Measurements from ENCODE around the gene TAF15. TPM values are rescaled to one million over a fixed set of nuclear protein-coding genes. Genes with fewer than 3 reads are reported as not detected.

The TAF15 gene
- total and polyA plus RNA-seq, 10 of the 15 experiments (the other 5 are each of a cell fraction or from before 2014, with no cell fraction given) = 9.5 to 259 (median 40.4) TPM

- TF ChIP-seq POLR2AphosphoS5 (IDR thresholded peaks at IDR 0.05; ENCODE audit: low read length) (peak; percentile 98), ATF2 (IDR thresholded peaks at IDR 0.05; ENCODE audit: low read length) (peak; percentile 93), LARP7 (IDR thresholded peaks at IDR 0.05) (0 out of 2 replicates have a peak, but pooled peaks have one; percentile 23), PML (IDR thresholded peaks at IDR 0.05; ENCODE audit: low read length) (peak; percentile 94; the same call in 1 of the 2 replicates), ATF3 (IDR thresholded peaks at IDR 0.05; ENCODE audit: borderline replicate concordance, extremely low read depth, low read depth, low read length) (no peak), RAD51 (IDR thresholded peaks at IDR 0.05) (peak; percentile 62), CHD1 (IDR thresholded peaks at IDR 0.05; ENCODE audit: low read depth, low read length) (0 out of 2 replicates have a peak, but pooled peaks have one; percentile 38), FOXK2 (IDR thresholded peaks at IDR 0.05) (no peak), NBN (IDR thresholded peaks at IDR 0.05) (peak; percentile 88), HDAC2 (IDR thresholded peaks at IDR 0.05) (no peak), SRF (IDR thresholded peaks at IDR 0.05; ENCODE audit: low read depth in 2 of 2, low read length in 2 of 2) (peak in 1 of 2 experiments; percentile 4; a peak in 1 of 4 replicates), IKZF1 (conservative IDR thresholded peaks at IDR 0.05) (peak; percentile 87), EED (IDR thresholded peaks at IDR 0.05; ENCODE audit: low read depth) (peak; percentile 79), ETV6 (conservative IDR thresholded peaks at IDR 0.05 in 1 of 2, IDR thresholded peaks at IDR 0.05 in 1 of 2; ENCODE audit: borderline replicate concordance in 1 of 2, low read depth in 1 of 2) (peak in 1 of 2 experiments; percentile 98; a peak in 2 of 4 replicates), NFIC (IDR thresholded peaks at IDR 0.05; ENCODE audit: low read depth, low read length) (peak; percentile 84), DPF2 (IDR thresholded peaks at IDR 0.05) (peak; percentile 59; the same call in 1 of the 2 replicates), SKIL (IDR thresholded peaks at IDR 0.05; ENCODE audit: low read depth, poor library complexity, severe bottlenecking) (peak; percentile 78), BRCA1 (IDR thresholded peaks at IDR 0.05; ENCODE audit: low read depth, low read length) (no peak), POLR2AphosphoS2 (IDR thresholded peaks at IDR 0.05; ENCODE audit: low read depth, low read length) (peak; percentile 77; the same call in 1 of the 2 replicates), CHD2 (IDR thresholded peaks at IDR 0.05; ENCODE audit: borderline replicate concordance, low read depth, low read length) (0 out of 2 replicates have a peak, but pooled peaks have one; percentile 30), FOXM1 (IDR thresholded peaks at IDR 0.05; ENCODE audit: low read depth, low read length) (peak; percentile 41; the same call in 1 of the 2 replicates)
- TF ChIP-seq, protein P1, sequence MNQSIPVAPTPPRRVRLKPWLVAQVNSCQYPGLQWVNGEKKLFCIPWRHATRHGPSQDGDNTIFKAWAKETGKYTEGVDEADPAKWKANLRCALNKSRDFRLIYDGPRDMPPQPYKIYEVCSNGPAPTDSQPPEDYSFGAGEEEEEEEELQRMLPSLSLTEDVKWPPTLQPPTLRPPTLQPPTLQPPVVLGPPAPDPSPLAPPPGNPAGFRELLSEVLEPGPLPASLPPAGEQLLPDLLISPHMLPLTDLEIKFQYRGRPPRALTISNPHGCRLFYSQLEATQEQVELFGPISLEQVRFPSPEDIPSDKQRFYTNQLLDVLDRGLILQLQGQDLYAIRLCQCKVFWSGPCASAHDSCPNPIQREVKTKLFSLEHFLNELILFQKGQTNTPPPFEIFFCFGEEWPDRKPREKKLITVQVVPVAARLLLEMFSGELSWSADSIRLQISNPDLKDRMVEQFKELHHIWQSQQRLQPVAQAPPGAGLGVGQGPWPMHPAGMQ (IDR thresholded peaks at IDR 0.05; ENCODE audit: borderline replicate concordance) = no peak
- TF ChIP-seq, protein P2, sequence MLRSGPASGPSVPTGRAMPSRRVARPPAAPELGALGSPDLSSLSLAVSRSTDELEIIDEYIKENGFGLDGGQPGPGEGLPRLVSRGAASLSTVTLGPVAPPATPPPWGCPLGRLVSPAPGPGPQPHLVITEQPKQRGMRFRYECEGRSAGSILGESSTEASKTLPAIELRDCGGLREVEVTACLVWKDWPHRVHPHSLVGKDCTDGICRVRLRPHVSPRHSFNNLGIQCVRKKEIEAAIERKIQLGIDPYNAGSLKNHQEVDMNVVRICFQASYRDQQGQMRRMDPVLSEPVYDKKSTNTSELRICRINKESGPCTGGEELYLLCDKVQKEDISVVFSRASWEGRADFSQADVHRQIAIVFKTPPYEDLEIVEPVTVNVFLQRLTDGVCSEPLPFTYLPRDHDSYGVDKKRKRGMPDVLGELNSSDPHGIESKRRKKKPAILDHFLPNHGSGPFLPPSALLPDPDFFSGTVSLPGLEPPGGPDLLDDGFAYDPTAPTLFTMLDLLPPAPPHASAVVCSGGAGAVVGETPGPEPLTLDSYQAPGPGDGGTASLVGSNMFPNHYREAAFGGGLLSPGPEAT (IDR thresholded peaks at IDR 0.05; ENCODE audit: low read depth) = peak; percentile 95
Observed at GRCh38 chr17:35879773-35880654, 70.7 kb downstream of the TAF15 start, which contains the start of gene CCL5 (continued).

Measured in GM12878 (cell line).